Measurements from ENCODE around the gene CAMSAP1.

CAMSAP1 gene

GRCh38 chr9:135805422-135806022, 101.8 kb downstream of the CAMSAP1 start:
- no peak for DNase-seq

- no peak for DNase-seq
These were observed 102.5 kb downstream of the CAMSAP1 start for GRCh38 chr9:135804581-135805421.

- no peak for DNase-seq
These were observed 103.9 kb downstream of the CAMSAP1 start for GRCh38 chr9:135803441-135803840.

GRCh38 chr9:135802876-135803419, 104.4 kb downstream of the CAMSAP1 start:
- no peak for DNase-seq

GRCh38 chr9:135801070-135801469, 106.3 kb downstream of the CAMSAP1 start:
- DNase-seq, result no peak

GRCh38 chr9:135799261-135799660, 108.1 kb downstream of the CAMSAP1 start:
- no peak for DNase-seq

- DNase-seq, result no peak
These were observed 109.1 kb downstream of the CAMSAP1 start for GRCh38 chr9:135798263-135798585.

- no peak for DNase-seq
These were observed 109.7 kb downstream of the CAMSAP1 start for GRCh38 chr9:135797507-135798262.

GRCh38 chr9:135796784-135797485, 110.4 kb downstream of the CAMSAP1 start:
- no peak for DNase-seq

- DNase-seq, result no peak
These were observed 112.0 kb downstream of the CAMSAP1 start for GRCh38 chr9:135795391-135795790.

GRCh38 chr9:135794361-135794885, 112.9 kb downstream of the CAMSAP1 start:
- no peak for DNase-seq

GRCh38 chr9:135794057-135794335, 113.3 kb downstream of the CAMSAP1 start:
- DNase-seq, result no peak

GRCh38 chr9:135793221-135794056, 113.9 kb downstream of the CAMSAP1 start:
- DNase-seq, result no peak

- DNase-seq, result no peak
These were observed 114.8 kb downstream of the CAMSAP1 start for GRCh38 chr9:135792268-135793128.

GRCh38 chr9:135791431-135792267, 115.7 kb downstream of the CAMSAP1 start:
- no peak for DNase-seq

- DNase-seq, result no peak
These were observed 116.5 kb downstream of the CAMSAP1 start for GRCh38 chr9:135790850-135791249.

GRCh38 chr9:135790356-135790755, 117.0 kb downstream of the CAMSAP1 start:
- DNase-seq, result no peak

GRCh38 chr9:135789838-135790291, 117.5 kb downstream of the CAMSAP1 start:
- DNase-seq, result no peak

GRCh38 chr9:135788576-135789300, 118.6 kb downstream of the CAMSAP1 start:
- DNase-seq, result no peak
